Cardiac muscle cell (in vitro differentiated cells and primary cell): Measurements from ENCODE around the gene DES. TPM values are rescaled to one million over a fixed set of nuclear protein-coding genes. Genes with fewer than 3 reads are reported as not detected.

Experiments used
- DNase-seq, 2 donors: peaks; one replicate each; pipeline versions ENCODE4 v3.0.0 to v3.0.0-alpha.2; 2010 to 2017; ENCODE audit warnings: low read depth in 1 of 2, low spot score in 1 of 2
- H3K27ac ChIP-seq: fragments of 200-600 bp; sonication (generic); 2 replicates; pipeline ENCODE4 v1.5.1; 2016
- H3K27me3 ChIP-seq: fragments of 200-600 bp; sonication (generic); 2 replicates; pipeline ENCODE4 v1.6.0; 2016; ENCODE audit warnings: control low read depth
- H3K36me3 ChIP-seq: fragments of 200-600 bp; sonication (generic); 2 replicates; pipeline ENCODE4 v1.5.1; 2016; ENCODE audit warnings: control low read depth
- H3K4me1 ChIP-seq: fragments of 200-600 bp; sonication (generic); 2 replicates; pipeline ENCODE4 v1.8.1; 2017; ENCODE audit warnings: low read depth, mild to moderate bottlenecking, mixed run types
- H3K4me3 ChIP-seq: fragments of 200-600 bp; sonication (generic); 2 replicates; pipeline ENCODE4 v1.5.1; 2016; ENCODE audit warnings: mild to moderate bottlenecking
- H3K9me3 ChIP-seq: fragments of 200-600 bp; sonication (generic); 2 replicates; pipeline ENCODE4 v1.5.1; 2017; ENCODE audit warnings: low read depth, mild to moderate bottlenecking, control low read depth
- CTCF ChIP-seq: IDR thresholded peaks from 2 replicates; pipeline ENCODE4 v1.5.1; 2012; ENCODE audit warnings: low read depth, mild to moderate bottlenecking, low read length
- polyA plus RNA-seq: library from polyadenylated mRNA; unstranded; fragments of >200 nt; fragmentation: Nextera tagmentation; extraction: Ambion mirVana; gene quantifications from 2 replicates; pipeline ENCODE4 v1.2.1, GENCODE V29; 2016
- total RNA-seq: library from RNA; depleted of rRNA; stranded (reverse); fragments of >200 nt; gene quantifications from 2 replicates; pipeline ENCODE4 v1.2.3, GENCODE V29; 2016

DES gene
- total and polyA plus RNA-seq, 2 experiments from 2014 or later = 17.5 to 47.0 TPM

GRCh38 chr2:219434468-219434717 lies 16.2 kb downstream of the DES start:
- no peak for TF ChIP-seq CTCF
- Histone ChIP-seq H3K4me3 (peak overlapping the region; percentile 37), H3K27ac (peak overlapping the region; percentile 85), H3K27me3 (no peaks in the 10 kb centered on the region), H3K9me3 (no peaks in the 10 kb centered on the region), H3K4me1 (peaks cover 53% of the 10 kb centered on the region), H3K36me3 (no peaks in the 10 kb centered on the region)
- DNase-seq = no peak

DNA sequence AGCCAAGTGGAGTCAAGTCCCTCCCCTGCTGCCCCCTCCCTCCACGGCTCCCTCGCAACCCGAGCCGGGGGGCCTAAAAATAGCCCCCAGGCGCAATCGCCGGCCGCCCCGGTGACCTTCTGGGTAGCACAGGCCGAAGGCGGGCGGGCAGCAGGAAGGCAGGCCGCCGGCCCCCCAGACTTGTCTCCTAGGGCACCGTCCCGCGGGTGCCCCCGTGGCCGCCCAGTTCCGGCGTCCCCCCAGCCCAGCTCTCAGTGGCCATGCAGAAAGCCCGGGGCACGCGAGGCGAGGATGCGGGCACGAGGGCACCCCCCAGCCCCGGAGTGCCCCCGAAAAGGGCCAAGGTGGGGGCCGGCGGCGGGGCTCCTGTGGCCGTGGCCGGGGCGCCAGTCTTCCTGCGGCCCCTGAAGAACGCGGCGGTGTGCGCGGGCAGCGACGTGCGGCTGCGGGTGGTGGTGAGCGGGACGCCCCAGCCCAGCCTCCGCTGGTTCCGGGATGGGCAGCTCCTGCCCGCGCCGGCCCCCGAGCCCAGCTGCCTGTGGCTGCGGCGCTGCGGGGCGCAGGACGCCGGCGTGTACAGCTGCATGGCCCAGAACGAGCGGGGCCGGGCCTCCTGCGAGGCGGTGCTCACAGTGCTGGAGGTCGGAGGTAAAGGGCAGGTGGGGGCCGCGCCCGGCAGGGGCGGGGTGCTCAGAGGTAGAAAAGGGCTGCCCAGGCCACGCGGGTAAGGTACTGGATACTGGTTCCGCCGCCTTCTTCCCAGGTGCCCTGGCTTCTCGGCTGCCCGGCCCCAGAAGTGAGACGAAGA lies 16.7 kb downstream of the DES start, which contains the start of gene SPEG:
Gene SPEG (plus strand): TSS at position 126 of the 808 bp plus-strand sequence. CDS start 135 bp downstream, at position 261.
- TF ChIP-seq CTCF = no peak
- Histone ChIP-seq H3K27ac (peak within 1 kb of the TSS; percentile 85), H3K9me3 (no peaks in the 10 kb centered on the region), H3K4me1 (peaks cover 59% of the 10 kb centered on the region), H3K36me3 (no peaks in the 10 kb centered on the region), H3K4me3 (peak within 1 kb of the TSS; percentile 37), H3K27me3 (no peaks in the 10 kb centered on the region)
- peak; percentile 24 to 64 for DNase-seq

DNA sequence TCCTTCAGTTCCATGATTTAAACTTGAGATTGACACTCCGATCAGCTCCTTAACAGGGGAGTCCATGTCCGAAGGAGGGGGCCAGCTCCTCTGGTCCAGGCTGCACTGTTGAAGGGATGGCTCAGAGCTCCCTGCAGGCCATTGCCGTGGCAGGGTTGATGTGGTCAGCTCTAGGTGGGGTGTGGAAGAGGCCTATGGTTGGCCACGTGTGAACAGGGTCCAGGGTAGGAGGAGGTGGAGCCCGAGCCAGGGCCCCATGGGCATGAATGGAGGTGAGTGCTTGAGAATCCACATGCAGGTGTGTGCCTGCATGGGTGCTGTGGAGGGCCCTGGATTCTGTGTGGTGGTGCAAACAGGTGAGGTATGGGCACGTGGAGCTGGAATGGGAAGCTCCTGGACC lies 17.5 kb downstream of the DES start:
- TF ChIP-seq CTCF = no peak
- no peaks in the 10 kb centered on the region for H3K36me3 ChIP-seq
- H3K4me1 ChIP-seq = peaks cover 55% of the 10 kb centered on the region
- DNase-seq = no peak
- H3K9me3 ChIP-seq = no peaks in the 10 kb centered on the region
- no peaks in the 10 kb centered on the region for H3K27me3 ChIP-seq
- H3K27ac ChIP-seq = peak overlapping the region; percentile 85
- peak overlapping the region; percentile 37 for H3K4me3 ChIP-seq

DNA sequence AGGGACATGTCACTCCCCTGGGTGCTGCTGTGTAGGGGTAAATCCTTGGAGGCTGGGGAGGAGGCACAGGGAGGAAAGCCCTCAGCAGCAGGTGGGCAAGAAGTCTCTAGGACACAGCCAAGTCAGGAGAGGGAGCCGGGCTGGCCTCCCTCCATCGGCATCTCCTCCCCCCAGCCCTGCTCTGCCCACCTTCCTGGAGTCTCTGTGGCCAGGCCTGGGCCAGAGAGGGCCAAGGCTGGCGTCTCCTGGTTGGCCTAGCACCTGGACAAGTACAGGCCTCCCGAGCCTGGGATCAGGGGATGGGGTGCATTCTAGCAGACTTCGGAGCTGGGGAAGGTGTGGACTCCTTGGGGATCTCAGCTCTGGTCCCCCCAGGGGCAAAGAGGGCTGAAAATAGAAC lies 18.3 kb downstream of the DES start:
- H3K27ac ChIP-seq = peak overlapping the region; percentile 77
- no peak overlapping the region for H3K4me3 ChIP-seq
- no peak for TF ChIP-seq CTCF
- peaks cover 61% of the 10 kb centered on the region for H3K4me1 ChIP-seq
- H3K36me3 ChIP-seq = no peaks in the 10 kb centered on the region
- no peaks in the 10 kb centered on the region for H3K27me3 ChIP-seq
- H3K9me3 ChIP-seq = no peaks in the 10 kb centered on the region
- no peak for DNase-seq

DNA sequence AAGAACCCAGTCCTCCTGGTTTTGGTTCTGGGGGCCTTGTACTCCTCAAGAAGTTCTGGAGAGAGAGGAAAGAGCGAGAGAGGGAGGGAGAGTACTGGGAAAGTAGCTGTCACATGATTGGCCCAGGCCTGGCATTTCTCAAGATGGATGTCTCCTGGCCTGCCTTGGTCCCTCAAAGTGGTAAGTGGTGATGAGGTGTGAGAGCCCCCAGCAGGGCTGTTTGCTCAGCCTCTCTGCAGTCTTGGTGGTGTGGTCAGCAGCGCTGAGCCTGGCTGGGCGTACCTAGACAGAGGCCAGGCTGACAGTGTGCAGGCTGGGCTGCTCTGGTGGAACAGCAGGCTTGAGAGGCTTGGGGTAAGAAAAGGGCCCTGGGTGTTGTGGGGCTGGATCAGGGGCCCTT lies 19.0 kb downstream of the DES start:
- peak in 1 of 2 donors; percentile 82 for DNase-seq
- Histone ChIP-seq H3K4me1 (peaks cover 62% of the 10 kb centered on the region), H3K27me3 (no peaks in the 10 kb centered on the region), H3K27ac (peak overlapping the region; percentile 77), H3K4me3 (no peak overlapping the region), H3K9me3 (no peaks in the 10 kb centered on the region), H3K36me3 (no peaks in the 10 kb centered on the region)
- TF ChIP-seq CTCF = no peak
